ENCODE results near the gene ERC2.

The ERC2 gene

DNA sequence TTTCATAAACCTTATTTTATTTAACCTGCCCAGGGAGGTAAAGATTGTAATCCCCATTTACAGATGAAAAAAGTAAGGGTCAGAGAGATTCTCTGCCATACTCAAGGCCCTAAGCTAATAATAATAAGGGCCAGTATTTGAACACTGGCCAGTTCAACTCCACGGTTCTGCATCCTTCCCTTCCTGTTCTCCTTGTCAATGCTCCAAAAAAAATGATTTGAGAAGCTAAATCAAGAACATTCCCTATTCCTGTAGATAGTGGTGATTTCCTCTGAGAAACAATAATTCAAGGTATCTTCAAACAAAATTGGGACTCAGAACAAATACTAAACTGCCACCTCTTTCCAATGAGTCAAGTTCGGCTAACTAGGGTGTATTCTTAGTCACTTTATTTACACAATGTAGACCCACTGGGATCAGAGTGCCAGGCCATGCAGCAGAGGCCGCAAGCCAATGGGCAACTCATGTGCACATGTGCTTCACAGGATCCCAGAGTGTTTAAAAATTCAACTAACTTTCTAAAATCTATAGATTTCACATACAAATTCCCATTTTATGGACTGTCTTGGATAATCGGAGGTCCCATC, 521.6 kb downstream of the ERC2 start:
- Histone ChIP-seq H3K27me3 (ENCODE audit: insufficient read depth, low read depth, severe bottlenecking) (no peaks in the 10 kb centered on the region), H3K27ac (no peak overlapping the region), H3K36me3 (no peaks in the 10 kb centered on the region), H3K4me3 (ENCODE audit: low read depth, low read length) (no peak overlapping the region), H3K9me3 (ENCODE audit: severe bottlenecking) (no peaks in the 10 kb centered on the region)
- TF ChIP-seq, protein P1, sequence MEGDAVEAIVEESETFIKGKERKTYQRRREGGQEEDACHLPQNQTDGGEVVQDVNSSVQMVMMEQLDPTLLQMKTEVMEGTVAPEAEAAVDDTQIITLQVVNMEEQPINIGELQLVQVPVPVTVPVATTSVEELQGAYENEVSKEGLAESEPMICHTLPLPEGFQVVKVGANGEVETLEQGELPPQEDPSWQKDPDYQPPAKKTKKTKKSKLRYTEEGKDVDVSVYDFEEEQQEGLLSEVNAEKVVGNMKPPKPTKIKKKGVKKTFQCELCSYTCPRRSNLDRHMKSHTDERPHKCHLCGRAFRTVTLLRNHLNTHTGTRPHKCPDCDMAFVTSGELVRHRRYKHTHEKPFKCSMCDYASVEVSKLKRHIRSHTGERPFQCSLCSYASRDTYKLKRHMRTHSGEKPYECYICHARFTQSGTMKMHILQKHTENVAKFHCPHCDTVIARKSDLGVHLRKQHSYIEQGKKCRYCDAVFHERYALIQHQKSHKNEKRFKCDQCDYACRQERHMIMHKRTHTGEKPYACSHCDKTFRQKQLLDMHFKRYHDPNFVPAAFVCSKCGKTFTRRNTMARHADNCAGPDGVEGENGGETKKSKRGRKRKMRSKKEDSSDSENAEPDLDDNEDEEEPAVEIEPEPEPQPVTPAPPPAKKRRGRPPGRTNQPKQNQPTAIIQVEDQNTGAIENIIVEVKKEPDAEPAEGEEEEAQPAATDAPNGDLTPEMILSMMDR (IDR thresholded peaks at IDR 0.05; ENCODE audit: low read depth, low read length) = no peak
- no peak for DNase-seq

DNA sequence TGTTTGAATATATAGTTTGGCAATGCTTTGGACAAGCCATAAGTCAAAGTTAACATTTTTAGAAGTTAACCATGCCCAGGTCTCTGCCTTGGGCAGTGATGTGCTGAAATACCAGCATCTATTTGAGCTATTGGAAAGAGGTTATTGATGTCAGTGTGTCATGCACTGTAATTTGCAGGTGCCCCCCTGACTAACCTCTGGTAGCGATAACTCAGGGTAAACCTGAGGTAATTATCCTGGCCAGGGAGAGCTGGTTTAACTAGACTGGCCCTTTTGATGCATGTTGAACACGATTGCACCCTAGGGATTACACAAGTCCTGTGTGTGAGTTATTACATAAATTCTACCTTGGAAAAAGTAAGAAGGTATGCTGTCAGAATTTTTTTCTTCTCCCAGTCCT, 525.4 kb downstream of the ERC2 start:
- no peaks in the 10 kb centered on the region for H3K9me3 ChIP-seq (ENCODE audit: severe bottlenecking)
- H3K27ac ChIP-seq = no peak overlapping the region
- no peaks in the 10 kb centered on the region for H3K27me3 ChIP-seq (ENCODE audit: insufficient read depth, low read depth, severe bottlenecking)
- no peak overlapping the region for H3K4me3 ChIP-seq (ENCODE audit: low read depth, low read length)
- TF ChIP-seq, protein P1 (IDR thresholded peaks at IDR 0.05; ENCODE audit: low read depth, low read length) = no peak
- no peak for DNase-seq
- no peaks in the 10 kb centered on the region for H3K36me3 ChIP-seq

DNA sequence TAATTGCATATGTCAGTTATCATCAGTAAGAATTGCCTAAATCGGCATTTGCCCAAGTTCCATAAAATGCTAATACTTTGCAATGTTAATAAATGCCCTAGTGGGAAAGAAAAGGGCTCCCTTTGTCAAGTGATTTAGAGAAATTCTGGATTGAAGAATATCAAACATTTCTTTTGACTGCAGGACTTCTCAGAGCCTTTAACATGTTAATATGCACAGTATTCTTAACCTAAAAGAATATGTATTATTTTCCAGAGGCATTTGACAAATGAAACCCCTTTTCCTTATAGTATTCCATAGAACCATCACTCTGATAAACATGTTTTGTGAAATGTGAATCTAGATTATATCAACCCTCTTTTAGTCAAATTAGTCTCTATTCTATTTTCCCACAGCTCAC, 529.0 kb downstream of the ERC2 start:
- DNase-seq = no peak
- no peaks in the 10 kb centered on the region for H3K27me3 ChIP-seq (ENCODE audit: insufficient read depth, low read depth, severe bottlenecking)
- H3K9me3 ChIP-seq (ENCODE audit: severe bottlenecking) = no peaks in the 10 kb centered on the region
- H3K27ac ChIP-seq = no peak overlapping the region
- no peak overlapping the region for H3K4me3 ChIP-seq (ENCODE audit: low read depth, low read length)
- no peaks in the 10 kb centered on the region for H3K36me3 ChIP-seq
- TF ChIP-seq, protein P1 (IDR thresholded peaks at IDR 0.05; ENCODE audit: low read depth, low read length) = no peak

DNA sequence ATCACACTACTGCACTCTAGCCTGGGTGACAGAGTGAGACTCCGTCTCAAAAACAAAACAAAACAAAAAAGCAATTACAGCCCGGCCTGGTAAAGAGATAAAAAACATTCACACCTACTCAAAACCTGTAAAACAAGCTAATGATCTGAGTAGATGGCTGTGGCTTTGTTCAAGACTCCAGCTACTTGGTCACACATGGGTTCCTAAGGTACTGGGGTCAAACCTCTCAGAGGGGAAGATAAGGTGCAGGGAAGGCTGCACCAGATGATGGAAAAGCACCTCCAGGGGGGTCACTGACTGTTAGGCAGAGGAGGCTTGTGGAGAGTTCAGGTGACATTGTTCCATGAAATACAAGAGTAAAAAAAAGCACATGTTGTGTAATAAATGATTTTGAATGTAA, 531.0 kb downstream of the ERC2 start:
- no peaks in the 10 kb centered on the region for H3K27me3 ChIP-seq (ENCODE audit: insufficient read depth, low read depth, severe bottlenecking)
- H3K9me3 ChIP-seq (ENCODE audit: severe bottlenecking) = no peaks in the 10 kb centered on the region
- no peak overlapping the region for H3K4me3 ChIP-seq (ENCODE audit: low read depth, low read length)
- DNase-seq = no peak
- no peaks in the 10 kb centered on the region for H3K36me3 ChIP-seq
- TF ChIP-seq, protein P1 (IDR thresholded peaks at IDR 0.05; ENCODE audit: low read depth, low read length) = no peak
- H3K27ac ChIP-seq = no peak overlapping the region

DNA sequence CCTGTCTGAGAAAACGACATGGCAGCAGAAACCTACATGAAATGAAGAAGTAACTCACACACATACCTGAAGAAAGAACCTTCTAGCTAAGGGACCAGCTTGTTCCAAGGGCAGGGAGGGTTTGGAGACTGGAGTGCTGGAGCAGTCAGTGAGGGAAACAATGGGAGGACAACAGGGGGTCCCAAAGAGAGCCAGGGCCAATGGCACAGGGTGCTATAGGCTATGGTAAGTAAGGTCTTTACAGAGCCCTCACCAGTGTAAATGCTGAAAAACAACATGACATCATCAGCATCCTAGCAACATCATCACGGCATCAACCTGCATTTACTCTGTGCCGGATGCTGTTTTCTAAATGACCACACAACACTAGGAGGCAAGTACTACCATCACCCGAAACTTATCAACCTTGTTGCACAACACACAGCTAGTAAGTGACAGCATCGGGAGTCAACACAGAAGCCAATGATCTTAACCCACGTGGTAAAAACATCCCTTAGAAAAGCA, 531.7 kb downstream of the ERC2 start:
- TF ChIP-seq, protein P1 (IDR thresholded peaks at IDR 0.05; ENCODE audit: low read depth, low read length) = no peak
- H3K27me3 ChIP-seq (ENCODE audit: insufficient read depth, low read depth, severe bottlenecking) = no peaks in the 10 kb centered on the region
- H3K27ac ChIP-seq = no peak overlapping the region
- no peak overlapping the region for H3K4me3 ChIP-seq (ENCODE audit: low read depth, low read length)
- H3K9me3 ChIP-seq (ENCODE audit: severe bottlenecking) = no peaks in the 10 kb centered on the region
- no peak for DNase-seq
- H3K36me3 ChIP-seq = no peaks in the 10 kb centered on the region

DNA sequence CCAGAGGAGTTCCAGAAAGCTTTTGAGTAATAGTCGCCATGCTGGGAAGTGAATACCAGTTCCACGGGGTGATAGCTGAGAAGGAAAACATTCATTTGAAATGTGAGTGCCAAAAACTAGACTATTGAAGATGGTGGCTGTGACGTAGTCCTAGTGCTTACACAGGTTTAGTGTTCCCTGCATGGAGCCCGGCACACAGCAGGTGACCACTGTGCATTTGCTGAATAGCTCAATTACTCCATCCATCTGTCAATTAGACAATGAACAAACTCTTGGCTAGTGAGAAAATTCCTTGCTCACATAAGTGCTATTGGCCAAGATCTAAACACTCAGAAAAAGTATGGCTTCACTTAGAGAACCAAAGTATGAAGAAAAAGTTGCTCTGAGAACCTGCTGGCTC, 533.0 kb downstream of the ERC2 start:
- no peak for DNase-seq
- Histone ChIP-seq H3K4me3 (ENCODE audit: low read depth, low read length) (no peak overlapping the region), H3K27me3 (ENCODE audit: insufficient read depth, low read depth, severe bottlenecking) (no peaks in the 10 kb centered on the region), H3K9me3 (ENCODE audit: severe bottlenecking) (no peaks in the 10 kb centered on the region), H3K36me3 (no peaks in the 10 kb centered on the region), H3K27ac (no peak overlapping the region)
- TF ChIP-seq, protein P1 (IDR thresholded peaks at IDR 0.05; ENCODE audit: low read depth, low read length) = no peak

Measured in WERI-Rb-1 (cell line).